ENCODE measurements around the gene OR9I1. TPM values are rescaled to one million over a fixed set of nuclear protein-coding genes. Genes with fewer than 3 reads are reported as not detected.

Gene OR9I1, protein sequence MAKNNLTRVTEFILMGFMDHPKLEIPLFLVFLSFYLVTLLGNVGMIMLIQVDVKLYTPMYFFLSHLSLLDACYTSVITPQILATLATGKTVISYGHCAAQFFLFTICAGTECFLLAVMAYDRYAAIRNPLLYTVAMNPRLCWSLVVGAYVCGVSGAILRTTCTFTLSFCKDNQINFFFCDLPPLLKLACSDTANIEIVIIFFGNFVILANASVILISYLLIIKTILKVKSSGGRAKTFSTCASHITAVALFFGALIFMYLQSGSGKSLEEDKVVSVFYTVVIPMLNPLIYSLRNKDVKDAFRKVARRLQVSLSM
- total RNA-seq (ENCODE audit: insufficient read depth, low replicate concordance): 1.4 TPM

DNA sequence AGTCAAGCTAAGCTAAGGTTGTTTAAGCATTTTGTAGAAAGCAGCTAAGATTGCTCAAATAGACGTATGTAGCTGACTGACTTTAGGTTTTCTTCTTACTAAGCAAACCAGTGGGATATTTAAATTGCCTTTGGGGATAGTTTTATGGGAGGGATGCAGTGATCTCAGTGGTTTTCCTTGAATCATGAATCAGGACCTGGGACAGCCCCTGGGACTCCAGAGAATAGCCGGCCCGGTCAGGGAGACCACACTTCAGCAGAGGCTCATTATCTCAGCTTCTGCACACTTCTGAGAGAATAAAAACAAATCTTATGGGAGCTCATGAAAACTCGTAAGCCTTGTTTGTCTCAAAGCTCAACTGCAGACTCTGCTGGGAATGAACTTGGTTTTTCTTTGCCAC, at the start of gene OR9I1:
Gene OR9I1, minus strand, starts transcription at position 62 of the 400 bp plus-strand sequence. CDS start 6,086 bp downstream, outside the sequence.
- DNase-seq (ENCODE audit: low spot score): no peak

DNA sequence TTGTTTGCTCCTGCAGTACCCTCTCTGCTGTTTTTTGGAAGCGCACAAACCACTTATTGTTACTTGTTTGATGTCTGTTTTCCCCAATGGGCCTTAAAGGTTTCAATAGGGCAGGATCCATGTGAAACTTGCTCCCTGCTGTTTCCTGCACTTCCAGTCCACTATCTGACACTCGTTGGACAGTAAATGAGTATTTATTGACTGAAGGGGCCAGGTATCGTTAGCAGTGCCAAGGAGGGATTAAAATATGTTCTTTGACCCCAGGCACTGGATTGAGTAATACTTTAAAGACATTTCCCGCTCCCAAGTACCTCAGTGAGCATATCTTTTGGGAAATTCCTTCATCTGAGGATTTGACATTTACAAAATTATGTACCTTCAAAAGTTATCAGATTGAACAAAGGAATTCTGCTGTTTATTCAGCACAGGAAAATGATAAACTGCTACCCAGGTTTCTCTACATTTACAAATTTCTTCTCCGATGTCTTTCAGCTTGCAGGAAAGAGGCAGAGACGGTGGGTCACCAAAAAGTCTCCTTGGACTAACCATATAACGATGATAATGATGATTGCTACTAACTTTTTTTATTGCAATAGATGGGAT, 40.3 kb upstream of the OR9I1 start:
- no peak for DNase-seq (ENCODE audit: low spot score)

DNA sequence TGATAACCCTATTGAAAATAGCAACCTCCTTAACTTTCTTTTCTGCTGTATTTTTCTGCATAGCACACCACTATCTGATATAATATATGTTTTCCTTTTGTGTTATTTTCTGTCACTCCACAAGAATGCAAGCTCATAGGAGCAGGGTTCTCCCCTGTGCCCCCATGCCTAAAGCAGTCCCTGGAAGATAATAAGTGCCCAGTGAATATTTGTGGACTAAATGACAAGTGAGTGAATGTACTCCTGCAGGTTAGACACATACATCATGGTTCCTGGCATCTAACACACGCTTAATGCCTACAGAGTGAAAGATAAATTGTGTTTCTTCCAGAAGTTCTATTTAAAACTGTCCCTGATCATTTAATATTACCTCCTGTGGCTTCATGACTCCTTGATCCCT, 39.7 kb upstream of the OR9I1 start:
- DNase-seq (ENCODE audit: low spot score): no peak

DNA sequence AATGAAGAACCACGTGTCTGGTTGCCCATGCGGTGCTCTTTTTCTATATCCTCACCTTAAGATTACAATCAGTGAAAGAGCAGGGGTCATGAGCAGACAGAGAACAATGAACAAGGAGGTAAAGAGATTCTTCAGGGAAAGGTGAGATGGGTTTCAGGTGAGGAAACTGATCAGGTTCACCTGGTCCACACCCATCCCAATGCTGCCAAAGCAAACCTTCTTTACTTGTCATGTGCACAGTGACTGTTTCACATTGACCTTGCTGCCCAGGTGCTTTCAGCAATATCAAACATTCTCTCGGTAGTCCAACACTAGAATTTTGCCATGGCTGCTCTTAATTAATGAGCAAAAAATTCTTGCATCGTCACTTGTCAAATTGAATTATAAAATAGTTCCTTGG, 39.1 kb upstream of the OR9I1 start:
- DNase-seq (ENCODE audit: low spot score): no peak

DNA sequence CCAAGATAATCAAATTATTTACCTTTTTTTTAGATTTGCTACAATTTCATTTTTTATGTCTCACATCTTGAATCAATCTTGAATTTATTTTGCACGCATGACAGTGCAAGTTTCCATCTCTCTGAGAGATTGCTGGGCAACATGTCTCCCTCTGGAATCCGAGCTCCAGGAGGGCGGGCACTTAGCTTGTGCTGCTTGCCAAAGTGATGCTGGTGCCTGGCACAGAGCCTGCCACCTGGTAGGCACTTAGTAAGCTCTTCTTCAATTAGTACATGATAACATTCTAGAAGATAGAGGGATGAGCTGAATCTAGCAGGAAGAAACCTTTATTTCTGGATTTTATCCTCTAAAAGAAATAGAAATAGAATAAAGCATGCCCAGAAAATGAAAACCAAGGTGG, 27.5 kb upstream of the OR9I1 start:
- no peak for DNase-seq (ENCODE audit: low spot score)

DNA sequence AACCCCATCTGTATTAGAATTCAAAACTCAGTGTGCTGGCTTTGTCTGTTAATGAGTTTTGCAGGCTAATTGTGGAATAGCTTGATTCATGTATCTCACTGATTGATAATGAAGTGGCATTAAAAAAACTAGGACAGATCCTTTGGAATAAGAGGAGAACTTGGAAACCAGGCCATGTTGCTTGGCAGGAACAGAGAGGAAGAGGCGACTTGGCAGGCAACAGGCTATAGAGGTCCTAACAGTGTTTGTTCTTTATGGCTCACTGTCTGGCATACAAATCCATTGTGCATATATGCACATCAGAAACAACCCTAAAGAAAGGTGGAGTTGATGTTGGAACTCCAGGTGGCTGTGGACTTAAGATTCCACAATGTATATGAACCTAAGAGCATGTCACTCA, 17.4 kb upstream of the OR9I1 start:
- no peak for DNase-seq (ENCODE audit: low spot score)

DNA sequence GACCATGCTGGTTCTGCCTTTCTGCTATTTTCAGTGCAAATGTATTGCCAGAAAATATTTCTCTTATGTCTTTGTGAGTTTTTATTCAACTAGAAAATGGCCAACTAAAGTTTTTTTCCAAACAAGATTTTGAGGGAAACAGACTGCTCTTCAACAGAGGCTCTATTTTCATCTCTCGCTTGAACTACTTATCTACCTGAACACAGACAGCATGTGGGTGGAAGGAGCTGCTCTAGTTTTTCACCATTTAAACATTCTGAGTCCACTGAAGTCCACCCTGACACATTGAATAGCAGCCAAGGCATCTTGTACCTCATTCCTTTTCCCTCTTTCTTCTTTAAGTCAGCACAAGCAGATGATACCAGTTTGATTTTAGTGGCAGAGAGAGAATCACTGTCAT, 9.8 kb upstream of the OR9I1 start:
- no peak for DNase-seq (ENCODE audit: low spot score)

DNA sequence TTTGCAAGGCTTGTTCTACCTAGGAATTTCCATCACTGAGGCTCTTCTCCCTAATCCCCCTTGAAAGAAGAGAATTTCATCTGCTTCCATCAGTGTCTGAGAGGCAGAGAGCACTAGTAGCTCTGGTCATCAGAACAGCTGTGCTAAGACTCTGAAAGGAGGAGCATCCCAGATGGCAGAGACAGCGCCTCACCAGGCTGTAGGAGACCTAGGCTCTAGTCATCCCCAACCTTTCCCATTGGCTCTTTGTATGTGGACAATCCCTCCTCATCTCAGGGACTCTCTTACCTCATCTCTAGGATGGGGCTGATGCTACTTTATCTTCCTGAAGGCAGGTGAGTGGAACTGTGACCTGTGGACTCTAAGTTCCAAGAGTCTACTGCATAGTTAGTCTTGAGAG, 8.8 kb upstream of the OR9I1 start:
- DNase-seq (ENCODE audit: low spot score): no peak

DNA sequence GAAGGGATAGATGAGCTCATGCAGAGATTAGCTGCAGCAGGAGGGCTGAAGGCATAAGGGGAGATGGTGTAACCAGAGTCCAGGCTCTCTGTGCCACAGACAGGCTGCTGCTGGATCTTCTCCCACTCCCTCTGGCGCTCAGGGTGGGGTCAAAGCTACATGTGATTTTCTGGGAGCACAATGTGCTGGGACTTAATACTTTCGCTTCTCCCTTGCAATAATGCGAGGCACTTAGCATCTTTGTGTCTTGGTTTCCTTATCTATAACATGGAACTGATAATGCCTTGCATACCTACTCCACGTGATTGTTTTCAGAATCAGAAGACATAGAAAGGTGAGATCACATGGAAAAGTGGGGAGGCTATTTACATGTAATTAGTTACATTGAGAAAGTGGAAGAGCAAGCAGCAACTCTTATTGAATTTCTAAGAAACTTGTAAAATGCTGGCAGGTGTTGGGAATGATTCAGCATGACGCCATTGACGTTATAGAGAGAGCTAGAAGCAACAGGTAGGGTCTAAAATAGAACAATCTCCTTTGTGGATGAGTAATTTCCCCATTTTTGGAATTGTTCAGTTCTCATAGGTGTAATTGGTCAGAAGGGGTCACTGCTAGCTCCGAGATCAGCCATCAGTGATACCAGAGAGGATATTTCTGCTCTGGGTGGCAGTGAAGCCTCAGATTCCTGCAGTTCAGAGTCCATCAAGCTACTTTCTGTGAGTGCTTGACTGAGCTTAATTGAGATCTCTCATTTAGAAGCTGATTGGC, 8.2 kb upstream of the OR9I1 start:
- no peak for DNase-seq (ENCODE audit: low spot score)

DNA sequence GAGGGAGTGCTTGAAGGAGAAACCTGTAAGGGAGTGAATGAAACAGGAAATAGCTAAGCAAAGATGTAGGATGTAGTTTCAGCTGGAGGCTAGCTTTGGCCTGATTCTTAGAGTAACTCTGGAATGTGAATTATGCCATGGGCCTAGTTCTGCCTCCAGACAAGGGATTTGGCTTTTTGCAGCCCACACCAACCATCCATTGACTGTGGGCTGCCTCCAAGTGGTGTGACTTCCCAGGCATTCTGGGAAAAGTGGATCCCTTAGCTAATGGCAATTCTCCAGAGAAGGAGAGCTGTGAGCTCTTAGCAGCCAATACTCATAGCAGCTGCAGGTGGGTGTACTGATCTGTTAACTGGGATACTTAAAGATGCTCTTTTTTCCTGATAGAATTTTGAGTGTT, 2.0 kb upstream of the OR9I1 start:
- DNase-seq (ENCODE audit: low spot score): no peak

DNA sequence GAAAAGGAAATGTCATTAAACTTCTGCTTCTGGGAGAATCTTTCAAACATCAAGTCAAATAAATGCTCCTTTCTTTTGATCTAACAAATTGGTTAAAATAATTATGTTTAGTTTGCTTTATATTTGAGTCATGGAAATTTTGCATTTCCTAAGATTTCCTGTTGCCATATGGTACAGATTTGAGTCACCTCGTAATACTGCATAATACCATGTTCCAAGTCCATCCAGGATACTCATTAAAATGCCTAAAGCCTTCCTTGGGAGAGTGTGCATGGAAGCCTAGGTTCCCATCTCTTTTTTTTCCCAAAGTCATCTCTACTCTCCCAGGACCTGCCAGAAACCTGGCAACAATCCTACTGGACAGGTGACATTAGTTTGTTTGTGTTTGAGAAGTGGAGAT, 4.2 kb downstream of the OR9I1 start:
- no peak for DNase-seq (ENCODE audit: low spot score)

DNA sequence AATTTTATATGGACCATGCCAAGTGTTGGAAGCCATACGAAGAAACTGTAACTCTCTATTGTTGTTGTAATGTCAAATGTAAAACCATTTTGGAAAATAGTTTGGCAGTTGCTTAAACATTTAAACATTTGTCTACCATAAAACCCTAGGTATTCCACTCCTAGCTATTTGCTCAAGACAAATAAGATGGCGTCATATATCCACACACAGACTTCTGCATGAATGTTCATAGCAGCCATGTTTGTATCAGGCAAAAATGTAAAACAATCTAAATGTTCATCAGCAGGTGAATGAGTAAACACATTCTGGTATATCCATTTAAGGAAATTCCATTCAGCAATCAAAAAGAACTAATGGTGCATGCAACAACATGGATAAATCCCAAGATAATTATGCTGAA, 27.9 kb downstream of the OR9I1 start:
- no peak for DNase-seq (ENCODE audit: low spot score)

DNA sequence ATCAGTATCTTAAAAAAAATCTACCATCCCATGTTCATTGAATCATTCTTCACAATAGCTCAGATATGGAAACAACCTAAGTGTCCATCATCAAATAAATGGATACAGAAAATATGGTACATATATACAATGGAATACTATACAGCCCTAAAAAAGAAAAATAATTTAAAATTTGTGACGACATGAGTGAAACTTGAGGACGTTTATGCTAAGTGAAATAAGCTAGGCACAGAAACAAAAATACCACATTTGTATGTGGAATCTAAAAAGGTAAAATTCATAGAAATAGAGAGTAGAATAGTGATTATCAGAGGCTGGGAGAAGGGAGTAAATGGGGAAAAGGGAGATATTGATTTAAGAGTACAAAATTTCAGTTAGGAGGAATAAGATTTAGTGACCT, 38.8 kb downstream of the OR9I1 start:
- DNase-seq (ENCODE audit: low spot score): no peak

DNA sequence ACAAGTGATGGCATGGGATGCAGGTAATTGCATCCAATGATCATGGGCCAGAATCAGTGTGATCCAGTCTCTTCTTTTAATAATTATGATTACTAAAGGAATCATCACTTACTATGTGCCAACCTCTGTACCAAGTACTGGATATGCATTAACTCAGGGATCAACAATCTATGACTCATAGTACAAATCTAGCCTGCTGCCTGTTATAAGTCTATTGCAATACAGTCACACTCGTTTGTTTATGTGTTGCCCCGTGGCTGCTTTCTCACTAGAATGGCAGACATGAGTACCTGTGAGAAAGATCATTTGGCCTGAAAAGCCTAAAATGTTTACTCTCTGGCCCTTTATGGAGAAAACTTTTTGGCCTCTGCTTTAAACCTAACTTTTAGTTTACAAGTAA, 49.5 kb downstream of the OR9I1 start:
- DNase-seq (ENCODE audit: low spot score): no peak

DNA sequence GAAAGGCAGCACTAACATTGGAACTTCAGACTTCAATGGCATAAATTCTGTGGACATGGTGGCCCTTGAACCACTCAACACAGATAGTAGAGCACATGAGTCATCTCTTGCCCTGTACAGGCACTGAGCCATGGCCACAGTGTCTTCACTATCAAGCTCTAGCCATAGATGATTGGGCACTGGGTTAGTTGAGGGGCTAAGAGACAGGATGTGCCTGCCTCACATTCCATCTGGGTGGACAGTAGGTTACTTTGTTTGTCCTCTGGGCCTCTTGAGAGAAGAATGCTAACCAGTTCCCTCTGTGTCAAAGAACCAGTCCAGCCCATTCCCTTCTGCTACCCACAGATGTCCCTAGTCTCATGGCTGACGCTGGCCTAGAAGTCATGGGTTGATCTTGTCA, 54.7 kb downstream of the OR9I1 start:
- no peak for DNase-seq (ENCODE audit: low spot score)

DNA sequence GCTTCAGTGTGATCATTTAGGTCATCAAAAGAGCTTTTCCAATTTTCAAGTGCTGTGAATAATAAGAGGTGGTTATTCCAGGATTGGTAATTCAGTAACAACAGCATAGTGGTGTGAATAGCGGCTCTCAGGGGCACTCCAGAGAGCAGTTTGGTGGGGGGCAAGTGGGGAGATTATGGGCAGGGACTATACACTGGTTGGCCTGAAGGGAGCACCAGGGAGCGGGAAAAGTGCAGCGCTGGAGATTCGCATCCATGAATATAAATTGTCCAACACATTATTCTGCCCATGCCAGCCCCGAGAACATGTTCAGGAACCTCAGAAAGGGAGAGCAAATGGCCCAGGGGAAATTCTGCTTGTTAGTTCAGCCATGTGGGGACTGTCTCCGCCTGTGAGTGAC, 56.7 kb downstream of the OR9I1 start:
- no peak for DNase-seq (ENCODE audit: low spot score)

DNA sequence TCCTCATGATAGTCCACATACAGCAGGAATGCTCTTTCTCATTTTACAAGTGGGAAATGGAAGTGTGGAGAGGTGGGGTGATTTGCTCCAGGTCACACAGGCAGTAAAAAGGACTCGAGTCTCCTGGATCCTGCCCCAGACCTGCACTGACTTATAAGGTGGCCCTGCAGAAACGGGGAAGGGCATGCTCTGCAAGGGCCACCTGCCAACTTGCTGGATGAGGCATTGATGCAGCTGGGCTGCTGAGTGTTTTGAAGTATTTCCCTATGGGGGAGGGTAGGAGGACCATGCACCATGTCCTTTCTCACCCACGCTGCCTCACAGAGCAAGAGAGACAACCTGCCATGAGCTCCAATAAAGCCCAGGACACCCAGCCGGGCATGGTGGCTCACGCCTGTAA, 57.6 kb downstream of the OR9I1 start:
- DNase-seq (ENCODE audit: low spot score): no peak

Other genes starting within 250 kb of the OR9I1 start
- gene OR9Q1, start 101.6 kb downstream of the OR9I1 start, total RNA-seq (ENCODE audit: insufficient read depth, low replicate concordance): 0.24 TPM
- 0.72 TPM for gene OR6Q1, start 94.6 kb downstream of the OR9I1 start, total RNA-seq (ENCODE audit: insufficient read depth, low replicate concordance)
- gene OR9Q2, start 63.5 kb upstream of the OR9I1 start, total RNA-seq (ENCODE audit: insufficient read depth, low replicate concordance): 0.96 TPM
- gene OR1S2, start 78.6 kb upstream of the OR9I1 start, total RNA-seq (ENCODE audit: insufficient read depth, low replicate concordance): not detected
- gene OR1S1, start 87.2 kb upstream of the OR9I1 start, total RNA-seq (ENCODE audit: insufficient read depth, low replicate concordance): not detected
- gene OR10Q1, start 103.4 kb upstream of the OR9I1 start, total RNA-seq (ENCODE audit: insufficient read depth, low replicate concordance): 0.72 TPM
- gene OR10W1, start 142.7 kb upstream of the OR9I1 start, total RNA-seq (ENCODE audit: insufficient read depth, low replicate concordance): not detected
- gene OR5B17, start 233.5 kb upstream of the OR9I1 start, total RNA-seq (ENCODE audit: insufficient read depth, low replicate concordance): 1.4 TPM

Measured in umbilical cord (tissue), 2 donors.